ENCODE results near the gene SLAMF9. TPM values are rescaled to one million over a fixed set of nuclear protein-coding genes. Genes with fewer than 3 reads are reported as not detected.

Gene SLAMF9
- total RNA-seq, 1 donor from 2014 or later = not detected

DNA sequence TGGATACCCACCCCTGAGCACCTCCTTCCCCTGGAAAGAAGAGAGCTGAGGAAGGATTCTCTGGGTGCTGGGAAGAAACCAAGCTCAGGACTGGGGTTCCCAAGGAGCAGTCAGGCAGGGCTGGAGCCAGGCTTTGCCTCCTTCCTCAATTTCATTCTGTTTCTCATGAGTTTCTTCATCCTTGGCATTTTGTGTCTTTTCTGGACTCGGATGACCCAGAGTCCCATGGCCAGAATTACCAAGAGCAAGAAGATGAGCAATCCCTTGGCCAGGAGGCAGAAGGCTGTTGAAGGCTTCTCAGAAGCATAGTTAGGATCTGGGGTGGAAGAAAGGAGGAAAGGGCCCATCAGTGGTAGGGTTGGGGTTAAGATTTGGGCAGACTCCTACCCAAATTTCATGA lies 2.5 kb downstream of the SLAMF9 start:
- ATAC-seq (ENCODE audit: poor library complexity) (no peak), DNase-seq (no peak)
- intact Hi-C loops (cut with DNase I) = no loop called here

DNA sequence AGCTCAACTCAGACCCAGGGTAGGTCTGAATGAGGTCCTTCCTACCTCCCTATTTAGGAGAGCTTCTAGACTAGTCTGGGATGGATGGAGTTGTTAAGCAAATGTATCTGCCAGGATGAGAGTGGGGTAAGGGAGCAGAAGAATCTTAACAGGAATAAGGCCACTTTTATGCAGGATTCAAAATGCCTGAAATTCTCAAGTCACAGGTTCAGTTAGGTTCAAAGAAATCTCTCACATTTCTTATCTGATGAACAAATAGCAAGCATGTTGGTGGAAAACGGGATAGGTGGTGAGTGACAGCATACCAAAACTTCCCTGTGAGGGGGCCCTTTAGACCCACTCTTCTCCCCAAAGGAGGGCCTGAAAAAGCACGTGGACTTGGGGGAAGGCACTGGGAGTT lies 3.0 kb downstream of the SLAMF9 start:
- intact Hi-C loops (cut with DNase I) = no loop called here
- DNase-seq = no peak
- ATAC-seq (ENCODE audit: poor library complexity) = no peak

DNA sequence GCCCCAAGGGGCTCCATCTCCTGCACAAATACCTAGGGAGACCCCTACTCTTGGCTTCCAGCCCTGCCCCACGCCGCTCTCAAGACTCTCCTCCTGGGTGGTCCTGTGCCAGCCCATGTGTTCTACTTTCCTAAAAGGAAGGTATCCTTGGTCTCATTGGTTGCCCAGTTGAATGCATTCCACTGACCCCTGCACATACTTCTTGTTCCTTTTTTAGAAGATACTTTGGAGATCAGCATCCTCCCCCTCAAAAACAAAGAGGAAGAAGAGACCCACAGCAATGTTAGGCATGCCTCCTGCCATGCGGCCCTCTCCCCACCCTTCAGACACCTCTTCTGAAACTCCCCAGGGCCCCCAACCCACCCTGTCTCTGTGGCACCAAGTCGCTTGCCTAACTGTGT lies 4.1 kb downstream of the SLAMF9 start:
- intact Hi-C loops (cut with DNase I) = loop anchor here (5.0 kb wide), 1 partner anchor 153 kb away; no protein-coding TSS in a partner anchor
- no peak for ATAC-seq (ENCODE audit: poor library complexity)
- no peak for DNase-seq

DNA sequence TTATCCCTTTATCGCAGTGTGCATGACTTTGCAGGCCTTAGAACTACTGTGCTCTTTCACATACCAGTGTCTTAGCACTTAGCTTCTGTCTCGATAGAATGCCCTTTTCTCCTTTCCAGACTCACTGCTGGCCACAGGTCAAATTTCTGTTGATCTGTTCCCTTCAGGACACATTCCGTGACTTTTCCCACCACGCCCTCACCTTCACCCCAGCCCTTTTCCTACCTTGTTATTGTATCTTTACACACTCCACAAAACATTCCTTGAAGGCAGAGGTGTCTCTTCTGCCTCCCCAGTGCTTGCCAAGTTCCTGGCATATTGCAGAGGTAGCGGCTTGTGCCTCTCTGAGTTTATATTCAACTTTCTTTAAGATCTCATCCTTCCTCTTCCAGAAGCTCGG lies 4.9 kb downstream of the SLAMF9 start:
- ATAC-seq (ENCODE audit: poor library complexity) (no peak), DNase-seq (no peak)
- intact Hi-C loops (cut with DNase I) = loop anchor here (5.0 kb wide), 1 partner anchor 152 kb away; no protein-coding TSS in a partner anchor

DNA sequence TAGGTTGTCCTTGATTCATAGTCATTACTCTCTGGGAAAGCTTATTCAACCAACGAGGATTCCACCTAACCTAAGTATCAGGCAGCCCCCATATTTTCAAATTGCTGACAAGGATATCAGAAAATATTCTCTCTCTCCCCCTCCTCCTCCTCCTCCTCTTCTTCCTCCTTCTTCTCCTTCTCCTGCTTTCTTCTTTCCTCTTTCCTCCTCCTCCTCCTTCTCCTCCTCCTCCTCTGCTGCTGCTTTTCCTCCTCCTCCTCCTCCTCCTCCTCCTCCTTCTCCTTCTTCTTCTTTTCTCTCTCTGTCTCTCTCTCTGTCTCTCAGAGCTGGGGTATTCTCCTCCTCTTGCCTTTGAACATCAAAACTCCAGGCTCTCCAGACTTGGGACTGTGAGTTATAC lies 6.1 kb downstream of the SLAMF9 start:
- DNase-seq = no peak
- intact Hi-C loops (cut with DNase I) = loop anchor here (5.0 kb wide), 1 partner anchor 151 kb away; no protein-coding TSS in a partner anchor
- ATAC-seq (ENCODE audit: poor library complexity) = no peak

DNA sequence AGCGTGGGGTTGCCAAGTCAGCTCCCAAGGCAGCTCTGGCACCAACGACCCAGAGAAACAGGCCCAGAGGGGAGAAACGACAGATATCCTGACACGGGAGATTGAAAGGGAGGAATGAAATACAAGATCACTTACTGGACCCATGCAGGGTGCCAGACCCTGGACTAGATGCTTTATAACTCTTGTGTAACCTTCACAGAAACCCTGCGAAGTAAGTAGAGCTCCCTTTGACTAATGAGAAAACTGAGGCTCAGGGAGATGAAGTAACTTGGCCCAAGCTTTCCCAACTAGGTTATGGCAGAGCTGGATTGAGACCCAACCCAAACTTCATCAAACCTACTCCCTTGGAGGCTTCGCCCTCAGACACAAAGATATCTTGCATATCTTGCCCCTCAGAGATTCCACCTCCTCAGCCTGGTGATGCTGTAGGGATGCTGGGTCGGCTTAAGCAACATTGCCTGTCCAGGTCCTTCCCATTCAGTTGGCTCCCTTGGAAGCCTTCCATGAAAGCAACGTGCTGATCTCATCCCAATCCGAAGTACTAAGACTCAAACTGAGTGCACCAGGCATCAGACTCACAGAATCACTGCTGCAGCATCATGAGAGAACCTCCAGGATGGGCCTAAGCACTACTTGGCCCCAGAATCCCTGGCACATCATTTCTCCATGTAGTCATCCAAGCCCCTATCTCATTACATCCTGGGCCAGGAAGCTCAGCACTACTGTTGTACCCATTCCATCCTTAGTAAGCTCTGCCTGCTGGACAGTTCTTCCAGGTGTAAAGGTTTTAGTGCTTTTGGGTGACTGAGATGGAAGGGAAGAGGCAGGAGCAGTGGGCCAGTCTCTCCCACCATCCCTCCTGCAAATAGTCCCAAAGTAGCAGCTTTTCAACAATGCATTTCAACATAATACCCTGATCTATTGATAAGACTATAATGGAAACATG lies 7.5 kb downstream of the SLAMF9 start:
- no peak for ATAC-seq (ENCODE audit: poor library complexity)
- no peak for DNase-seq
- intact Hi-C loops (cut with DNase I) = loop anchor here (5.0 kb wide), 1 partner anchor 149 kb away; no protein-coding TSS in a partner anchor

DNA sequence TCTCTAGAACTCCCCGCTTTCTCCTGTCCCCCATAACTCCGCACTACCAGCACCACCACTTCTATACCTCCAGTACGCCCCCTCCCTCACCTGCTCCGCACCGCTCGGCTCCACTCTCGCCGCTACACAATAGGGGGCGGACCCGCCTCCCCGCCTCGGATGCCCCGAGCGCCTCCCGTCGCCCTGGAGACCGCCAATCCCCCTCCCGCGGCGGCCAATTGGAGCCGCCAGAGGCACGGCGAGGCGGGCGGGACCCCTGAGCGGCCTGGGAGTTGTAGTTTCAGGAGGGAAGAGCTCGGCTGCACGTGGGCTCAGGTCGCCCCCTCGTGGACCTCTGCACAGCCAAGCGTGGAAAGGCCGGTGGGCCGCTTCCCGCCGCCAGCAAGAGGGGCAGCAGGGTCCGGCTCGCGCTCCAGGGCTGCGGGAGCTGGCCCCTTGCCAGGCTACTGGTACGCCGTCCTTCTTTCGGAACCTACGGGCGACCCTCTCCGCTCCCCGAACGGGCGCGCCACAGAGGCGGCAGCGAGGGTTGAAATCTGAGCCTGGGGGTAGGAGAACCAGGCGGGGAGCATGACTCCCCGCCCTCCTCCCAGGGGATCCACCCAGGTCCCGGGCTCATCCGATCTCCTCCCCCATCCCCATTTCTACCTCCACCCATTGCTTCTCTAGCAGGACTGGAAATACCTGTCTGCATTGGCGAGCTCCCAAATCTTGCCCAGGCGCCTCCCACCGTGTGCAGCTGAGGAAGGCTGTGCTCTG lies 8.4 kb downstream of the SLAMF9 start, which contains the start of gene IGSF9:
Gene IGSF9 (minus strand): TSS at position 131 of the 759 bp plus-strand sequence. CDS start 2,159 bp downstream, outside the sequence.
- intact Hi-C loops (cut with DNase I) = loop anchor here (5.0 kb wide), 1 partner anchor 148 kb away; no protein-coding TSS in a partner anchor
- ATAC-seq (ENCODE audit: poor library complexity) = peak; percentile 97
- peak; percentile 89 for DNase-seq

DNA sequence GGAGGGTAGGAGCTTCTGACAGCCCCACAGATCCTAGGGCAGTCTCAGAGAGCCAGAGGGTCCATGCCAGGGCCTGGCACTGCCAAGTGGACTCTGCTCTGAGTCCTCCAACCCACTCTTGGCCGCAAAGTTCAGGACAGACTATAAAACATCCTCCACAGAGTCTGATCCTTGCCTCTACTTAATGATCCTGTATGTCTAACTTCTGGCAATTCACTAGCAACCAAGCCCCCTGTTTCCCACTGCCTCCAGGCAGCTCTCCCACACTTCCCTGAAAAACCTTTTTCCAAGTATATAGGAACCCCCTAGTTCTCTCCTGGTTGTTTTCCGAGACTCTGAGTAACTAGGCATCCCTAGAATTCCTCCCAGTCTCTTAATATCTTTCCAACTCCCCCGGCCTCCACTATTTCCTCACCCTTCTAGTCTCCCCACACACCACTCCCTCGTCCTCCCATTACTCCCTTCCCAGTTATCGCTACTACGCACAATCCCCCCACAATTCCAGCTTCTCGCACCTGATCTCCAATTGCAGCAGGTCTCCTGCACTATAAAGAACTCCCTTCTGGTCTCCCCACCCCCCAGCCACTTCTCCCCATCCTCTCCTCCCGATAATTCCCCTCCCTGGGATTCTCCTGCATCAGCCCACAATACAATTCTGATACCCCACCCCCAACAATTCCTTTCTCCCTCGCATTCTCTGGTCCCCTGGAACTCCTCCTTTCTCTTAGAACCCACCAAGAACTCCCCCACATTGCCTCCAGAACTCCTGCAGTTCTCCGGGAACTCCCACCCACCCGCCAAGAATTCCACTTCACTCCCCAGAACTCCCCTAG lies 9.2 kb downstream of the SLAMF9 start:
- DNase-seq = no peak
- no peak for ATAC-seq (ENCODE audit: poor library complexity)
- intact Hi-C loops (cut with DNase I) = loop anchor here (5.0 kb wide), 1 partner anchor 148 kb away; no protein-coding TSS in a partner anchor

DNA sequence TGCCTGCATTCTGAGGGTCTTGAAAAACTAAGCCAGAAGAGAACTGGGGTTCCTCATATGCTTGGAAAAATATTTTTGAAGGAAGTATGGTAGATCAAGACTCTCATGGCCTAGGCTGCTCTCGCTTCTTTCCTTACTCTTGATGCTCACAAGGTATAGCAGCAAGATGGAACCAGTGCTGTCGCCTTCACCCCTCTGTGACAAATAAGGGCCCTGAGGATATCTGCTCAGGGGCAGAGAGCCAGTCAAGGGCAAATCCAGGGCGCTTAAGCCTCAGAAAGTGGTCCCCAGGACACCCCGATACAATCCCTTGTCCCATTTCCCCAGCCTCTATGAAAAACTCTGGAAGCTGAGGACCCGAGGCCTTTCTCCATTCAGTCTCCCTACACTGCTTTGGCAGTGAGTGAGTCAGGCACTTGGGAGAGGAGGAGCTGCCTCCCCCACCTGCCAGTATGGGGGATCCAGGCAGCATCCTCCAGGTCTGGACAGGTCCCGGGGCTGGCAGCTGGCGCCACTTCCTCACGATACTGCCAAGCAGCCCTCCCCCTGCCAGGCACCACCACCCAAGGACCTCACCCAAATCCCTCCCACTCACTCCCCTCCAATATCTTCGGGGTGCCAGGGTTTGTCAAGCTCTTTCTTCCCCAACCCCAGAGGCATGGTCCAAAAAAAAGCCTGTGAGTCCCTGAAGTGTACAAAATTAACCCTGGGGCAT lies 10.0 kb downstream of the SLAMF9 start:
- intact Hi-C loops (cut with DNase I) = no loop called here
- no peak for ATAC-seq (ENCODE audit: poor library complexity)
- no peak for DNase-seq

DNA sequence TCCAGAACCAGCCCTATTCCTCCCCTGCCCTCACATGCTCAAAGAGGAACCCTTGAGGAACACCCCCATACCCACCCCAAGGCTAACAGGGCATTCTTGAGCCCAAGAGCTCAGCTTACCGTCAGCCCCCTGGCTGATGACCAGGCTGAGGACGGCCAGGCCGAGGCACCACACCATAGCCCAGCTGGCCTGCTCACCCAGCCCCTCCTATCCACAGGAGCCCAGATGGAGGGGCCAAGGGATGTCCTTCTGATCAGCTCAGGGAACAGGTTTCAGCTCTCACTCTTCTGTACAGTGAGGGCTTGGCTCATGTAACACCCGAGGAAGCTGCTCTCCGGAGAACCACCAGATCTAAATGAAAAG lies 10.8 kb downstream of the SLAMF9 start:
- ATAC-seq (ENCODE audit: poor library complexity) (no peak), DNase-seq (no peak)
- intact Hi-C loops (cut with DNase I) = no loop called here

DNA sequence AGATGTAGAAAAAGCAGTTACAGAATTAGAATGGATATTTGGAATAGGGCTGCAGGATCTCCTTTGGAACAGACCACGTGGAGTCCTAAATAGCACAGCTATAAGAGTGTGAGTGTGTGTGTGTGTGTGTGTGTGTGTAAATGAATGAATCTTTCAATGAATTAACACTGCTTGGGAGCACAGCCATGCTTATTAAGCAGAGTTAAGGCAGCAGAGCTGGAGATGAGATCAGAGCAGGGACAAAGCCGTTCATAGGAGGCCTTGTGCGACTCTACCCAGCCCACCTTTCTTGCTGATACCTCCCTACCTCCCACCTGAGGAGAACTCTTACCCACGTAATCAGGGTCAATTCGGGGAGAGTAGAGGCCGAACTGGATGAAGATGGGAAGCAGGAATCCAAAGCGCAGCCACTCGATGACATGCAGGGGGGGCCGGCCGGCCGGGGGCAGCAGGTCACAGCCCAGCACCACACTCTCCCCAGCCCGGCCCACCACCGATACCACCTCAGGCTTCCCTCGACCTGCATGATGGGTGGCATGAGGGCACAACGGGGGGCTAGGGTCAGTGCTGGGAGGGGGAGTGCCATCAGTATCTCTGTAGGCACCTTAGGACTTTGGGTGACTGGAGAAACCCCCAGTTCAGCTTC lies 11.3 kb downstream of the SLAMF9 start:
- intact Hi-C loops (cut with DNase I) = no loop called here
- no peak for ATAC-seq (ENCODE audit: poor library complexity)
- no peak for DNase-seq

DNA sequence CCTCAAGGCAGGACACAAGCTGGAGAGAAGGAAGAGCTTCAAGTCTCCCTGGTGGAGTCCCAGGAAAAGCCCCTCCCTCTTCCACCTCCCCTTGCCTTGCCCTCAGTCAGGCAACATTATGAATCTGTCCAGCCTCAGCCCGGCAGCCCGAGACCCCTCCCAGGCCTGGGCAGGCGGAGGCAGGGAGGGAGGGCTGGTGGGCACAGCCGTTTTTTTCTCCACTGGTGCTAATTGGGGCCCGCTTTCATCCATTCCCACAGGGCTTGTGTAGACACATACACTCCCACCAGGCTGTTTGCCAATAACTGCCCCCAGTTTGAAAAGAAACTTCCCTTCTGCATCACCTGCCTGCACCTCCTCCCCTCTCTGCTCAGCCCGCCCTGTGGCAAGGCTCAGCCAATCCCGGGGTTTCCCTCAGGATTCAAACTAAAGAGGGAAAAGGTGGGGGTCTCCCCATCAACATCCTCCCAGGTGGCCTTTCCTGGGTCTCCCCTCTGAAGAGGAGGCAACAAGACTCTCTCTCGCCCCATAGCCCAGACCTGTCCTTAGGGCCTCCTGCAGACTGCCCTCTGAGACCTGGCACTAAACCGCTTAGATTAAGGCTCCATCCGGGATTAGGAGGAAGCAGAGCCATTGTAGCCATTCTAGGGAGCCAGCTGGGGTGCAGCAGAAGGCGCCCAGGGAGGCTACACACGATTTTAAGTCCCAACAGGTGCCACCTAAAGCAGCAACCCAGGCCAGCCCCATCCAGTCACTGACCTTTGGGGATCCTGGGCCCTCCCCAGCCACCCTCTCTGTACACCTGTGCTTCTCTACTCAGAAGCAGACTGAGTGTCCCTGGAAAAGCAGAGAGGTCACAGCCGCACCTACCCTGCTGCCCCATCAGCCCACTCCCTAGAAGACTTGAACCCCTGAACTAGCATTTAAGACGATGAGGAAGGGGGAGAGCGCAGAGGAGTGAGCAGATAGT lies 12.2 kb downstream of the SLAMF9 start:
- DNase-seq (no peak), ATAC-seq (ENCODE audit: poor library complexity) (no peak)
- intact Hi-C loops (cut with DNase I) = no loop called here

DNA sequence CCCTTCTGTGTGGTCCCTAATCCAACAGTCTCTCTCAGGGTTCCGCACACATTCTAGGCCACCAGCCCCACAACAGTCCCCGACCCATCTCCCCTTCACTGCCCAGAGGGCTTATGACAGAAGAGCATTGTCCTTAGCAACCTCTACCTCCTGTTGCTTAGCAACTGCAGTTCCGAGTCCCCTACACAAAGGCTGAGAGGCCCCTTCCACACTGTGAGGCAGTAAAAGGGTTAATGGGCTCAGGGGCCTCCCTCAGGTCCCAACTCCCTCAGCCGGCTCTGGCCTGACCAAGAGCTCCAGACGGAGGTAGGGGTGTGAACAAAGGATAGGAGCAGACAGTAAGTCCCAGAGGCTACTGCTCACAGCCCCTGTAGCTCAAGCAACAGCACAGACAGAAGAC lies 12.9 kb downstream of the SLAMF9 start:
- ATAC-seq (ENCODE audit: poor library complexity) (no peak), DNase-seq (no peak)
- intact Hi-C loops (cut with DNase I) = no loop called here

DNA sequence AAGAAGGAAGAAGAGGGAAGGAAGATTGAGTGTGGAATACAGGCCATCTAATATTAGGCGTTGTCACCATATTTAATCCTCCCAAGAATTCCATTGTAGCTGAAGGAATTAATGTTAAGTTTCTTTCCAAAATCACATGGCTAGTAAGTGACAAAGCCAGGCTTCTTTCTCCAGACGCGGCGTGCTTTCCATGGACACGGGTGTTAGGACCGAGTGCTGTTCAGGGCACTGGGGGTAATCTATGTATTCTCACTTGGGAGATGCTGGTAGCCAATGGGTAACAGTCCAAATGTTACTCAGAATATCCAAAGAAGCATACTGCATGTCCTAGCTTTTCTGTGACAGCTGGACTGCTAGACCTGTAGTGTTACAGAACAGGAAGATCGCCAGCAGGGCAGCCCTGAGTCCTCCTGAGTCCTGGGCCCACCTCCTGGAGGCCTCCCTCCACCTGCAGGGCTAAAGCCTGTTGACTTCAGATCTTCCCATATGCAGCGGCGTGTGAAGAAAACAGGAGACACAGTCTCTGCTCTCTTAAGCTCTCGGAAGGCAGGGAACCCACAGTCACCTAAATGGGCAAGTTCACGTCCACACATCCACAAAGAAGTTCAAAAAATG lies 13.9 kb downstream of the SLAMF9 start:
- ATAC-seq (ENCODE audit: poor library complexity) (no peak), DNase-seq (no peak)
- intact Hi-C loops (cut with DNase I) = no loop called here

DNA sequence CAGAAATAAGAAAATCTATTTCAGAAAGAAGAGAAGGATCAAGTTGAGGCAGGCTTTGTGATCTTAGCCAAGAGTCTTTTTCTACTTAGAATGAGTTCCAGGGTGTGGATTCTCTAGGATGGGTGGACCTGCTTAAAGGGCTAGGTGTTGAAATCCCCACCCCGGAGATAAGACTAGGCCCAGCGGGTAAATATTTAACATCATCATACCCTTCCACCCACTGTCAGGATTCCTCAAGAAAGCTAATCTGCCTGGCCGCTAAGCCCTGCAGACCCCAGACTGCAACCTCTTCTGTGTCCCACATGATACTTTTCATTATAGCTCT lies 14.4 kb downstream of the SLAMF9 start:
- intact Hi-C loops (cut with DNase I) = no loop called here
- DNase-seq = no peak
- no peak for ATAC-seq (ENCODE audit: poor library complexity)

All from Right ventricle myocardium superior (tissue), 1 donor.